Measurements from ENCODE around the gene XXYLT1.
"Not testable (repeated sequence)": the region's sequence is repeated elsewhere in the genome, so short reads cannot be mapped to it uniquely, and the experiment has no call there.

The XXYLT1 gene

GRCh38 chr3:195096484-195097330 lies 174.3 kb downstream of the XXYLT1 start:
- H2AFZ ChIP-seq (ENCODE audit: low read length, unreplicated experiment), result no peak overlapping the region
- no peak overlapping the region for H3K4me3 ChIP-seq (ENCODE audit: low read depth, low read length)
- H3K27me3 ChIP-seq (ENCODE audit: insufficient read depth, low read length), result no peaks in the 10 kb centered on the region
- no peak overlapping the region for H3K27ac ChIP-seq (ENCODE audit: low read depth, low read length)
- H3K79me2 ChIP-seq (ENCODE audit: control insufficient read depth, insufficient read depth, low read length, unreplicated experiment), result no peaks in the 10 kb centered on the region
- peaks cover 10% of the 10 kb centered on the region for H3K4me1 ChIP-seq (ENCODE audit: control insufficient read depth, insufficient read depth, low read length, unreplicated experiment)
- H3K36me3 ChIP-seq (ENCODE audit: insufficient read depth, low read length), result no peaks in the 10 kb centered on the region

- Histone ChIP-seq H3K36me3 (ENCODE audit: insufficient read depth, low read length) (no peaks in the 10 kb centered on the region), H3K79me2 (ENCODE audit: control insufficient read depth, insufficient read depth, low read length, unreplicated experiment) (no peaks in the 10 kb centered on the region), H3K4me1 (ENCODE audit: control insufficient read depth, insufficient read depth, low read length, unreplicated experiment) (peaks cover 4% of the 10 kb centered on the region), H3K27me3 (ENCODE audit: insufficient read depth, low read length) (no peaks in the 10 kb centered on the region), H3K4me3 (ENCODE audit: low read depth, low read length) (no peak overlapping the region), H3K27ac (ENCODE audit: low read depth, low read length) (no peak overlapping the region), H2AFZ (ENCODE audit: low read length, unreplicated experiment) (no peak overlapping the region)
Measured at GRCh38 chr3:195096053-195096452, 174.9 kb downstream of the XXYLT1 start.

- Histone ChIP-seq H3K27me3 (ENCODE audit: insufficient read depth, low read length) (no peaks in the 10 kb centered on the region), H3K4me3 (ENCODE audit: low read depth, low read length) (no peak overlapping the region), H3K36me3 (ENCODE audit: insufficient read depth, low read length) (no peaks in the 10 kb centered on the region), H3K4me1 (ENCODE audit: control insufficient read depth, insufficient read depth, low read length, unreplicated experiment) (peaks cover under 1% of the 10 kb centered on the region), H3K79me2 (ENCODE audit: control insufficient read depth, insufficient read depth, low read length, unreplicated experiment) (no peaks in the 10 kb centered on the region), H2AFZ (ENCODE audit: low read length, unreplicated experiment) (no peak overlapping the region), H3K27ac (ENCODE audit: low read depth, low read length) (no peak overlapping the region)
Measured at GRCh38 chr3:195095704-195096036, 175.3 kb downstream of the XXYLT1 start.

GRCh38 chr3:195095035-195095703 lies 175.8 kb downstream of the XXYLT1 start:
- H3K36me3 ChIP-seq (ENCODE audit: insufficient read depth, low read length), result no peaks in the 10 kb centered on the region
- no peak overlapping the region for H3K4me3 ChIP-seq (ENCODE audit: low read depth, low read length)
- no peaks in the 10 kb centered on the region for H3K4me1 ChIP-seq (ENCODE audit: control insufficient read depth, insufficient read depth, low read length, unreplicated experiment)
- H3K27ac ChIP-seq (ENCODE audit: low read depth, low read length), result no peak overlapping the region
- H3K27me3 ChIP-seq (ENCODE audit: insufficient read depth, low read length), result no peaks in the 10 kb centered on the region
- H2AFZ ChIP-seq (ENCODE audit: low read length, unreplicated experiment), result no peak overlapping the region
- no peaks in the 10 kb centered on the region for H3K79me2 ChIP-seq (ENCODE audit: control insufficient read depth, insufficient read depth, low read length, unreplicated experiment)

- no peaks in the 10 kb centered on the region for H3K79me2 ChIP-seq (ENCODE audit: control insufficient read depth, insufficient read depth, low read length, unreplicated experiment)
- no peak overlapping the region for H3K4me3 ChIP-seq (ENCODE audit: low read depth, low read length)
- no peaks in the 10 kb centered on the region for H3K27me3 ChIP-seq (ENCODE audit: insufficient read depth, low read length)
- H3K36me3 ChIP-seq (ENCODE audit: insufficient read depth, low read length), result no peaks in the 10 kb centered on the region
- no peaks in the 10 kb centered on the region for H3K4me1 ChIP-seq (ENCODE audit: control insufficient read depth, insufficient read depth, low read length, unreplicated experiment)
- H2AFZ ChIP-seq (ENCODE audit: low read length, unreplicated experiment), result no peak overlapping the region
- H3K27ac ChIP-seq (ENCODE audit: low read depth, low read length), result no peak overlapping the region
Measured at GRCh38 chr3:195094191-195094921, 176.6 kb downstream of the XXYLT1 start.

GRCh38 chr3:195093731-195094130 lies 177.2 kb downstream of the XXYLT1 start:
- no peak overlapping the region for H2AFZ ChIP-seq (ENCODE audit: low read length, unreplicated experiment)
- no peak overlapping the region for H3K27ac ChIP-seq (ENCODE audit: low read depth, low read length)
- H3K4me1 ChIP-seq (ENCODE audit: control insufficient read depth, insufficient read depth, low read length, unreplicated experiment), result no peaks in the 10 kb centered on the region
- no peaks in the 10 kb centered on the region for H3K36me3 ChIP-seq (ENCODE audit: insufficient read depth, low read length)
- H3K27me3 ChIP-seq (ENCODE audit: insufficient read depth, low read length), result no peaks in the 10 kb centered on the region
- no peaks in the 10 kb centered on the region for H3K79me2 ChIP-seq (ENCODE audit: control insufficient read depth, insufficient read depth, low read length, unreplicated experiment)
- no peak overlapping the region for H3K4me3 ChIP-seq (ENCODE audit: low read depth, low read length)

- H3K36me3 ChIP-seq (ENCODE audit: insufficient read depth, low read length), result not testable (repeated sequence)
Measured at GRCh38 chr3:195087840-195088601, 182.9 kb downstream of the XXYLT1 start.

GRCh38 chr3:195087328-195087727 lies 183.6 kb downstream of the XXYLT1 start:
- Histone ChIP-seq H2AFZ (ENCODE audit: low read length, unreplicated experiment) (no peak overlapping the region), H3K4me3 (ENCODE audit: low read depth, low read length) (no peak overlapping the region), H3K36me3 (ENCODE audit: insufficient read depth, low read length) (no peaks in the 10 kb centered on the region), H3K79me2 (ENCODE audit: control insufficient read depth, insufficient read depth, low read length, unreplicated experiment) (no peaks in the 10 kb centered on the region), H3K27ac (ENCODE audit: low read depth, low read length) (no peak overlapping the region), H3K27me3 (ENCODE audit: insufficient read depth, low read length) (no peaks in the 10 kb centered on the region), H3K4me1 (ENCODE audit: control insufficient read depth, insufficient read depth, low read length, unreplicated experiment) (no peaks in the 10 kb centered on the region)

More at GRCh38 chr3:195087840-195088601, 182.9 kb downstream of the XXYLT1 start:
- H2AFZ ChIP-seq (ENCODE audit: low read length, unreplicated experiment); H3K79me2 ChIP-seq (ENCODE audit: control insufficient read depth, insufficient read depth, low read length, unreplicated experiment); H3K27ac ChIP-seq (ENCODE audit: low read depth, low read length); H3K27me3 ChIP-seq (ENCODE audit: insufficient read depth, low read length); H3K4me1 ChIP-seq (ENCODE audit: control insufficient read depth, insufficient read depth, low read length, unreplicated experiment); H3K4me3 ChIP-seq (ENCODE audit: low read depth, low read length): not testable (repeated sequence)

- no peaks in the 10 kb centered on the region for H3K36me3 ChIP-seq (ENCODE audit: insufficient read depth, low read length)
- H3K27ac ChIP-seq (ENCODE audit: low read depth, low read length), result no peak overlapping the region
- no peak overlapping the region for H3K4me3 ChIP-seq (ENCODE audit: low read depth, low read length)
- no peaks in the 10 kb centered on the region for H3K79me2 ChIP-seq (ENCODE audit: control insufficient read depth, insufficient read depth, low read length, unreplicated experiment)
- H3K4me1 ChIP-seq (ENCODE audit: control insufficient read depth, insufficient read depth, low read length, unreplicated experiment), result no peaks in the 10 kb centered on the region
- no peak overlapping the region for H2AFZ ChIP-seq (ENCODE audit: low read length, unreplicated experiment)
- H3K27me3 ChIP-seq (ENCODE audit: insufficient read depth, low read length), result no peaks in the 10 kb centered on the region
Measured at GRCh38 chr3:195086885-195087284, 184.1 kb downstream of the XXYLT1 start.

- Histone ChIP-seq H3K4me3 (ENCODE audit: low read depth, low read length) (no peak overlapping the region), H3K36me3 (ENCODE audit: insufficient read depth, low read length) (no peaks in the 10 kb centered on the region), H3K27me3 (ENCODE audit: insufficient read depth, low read length) (no peaks in the 10 kb centered on the region), H2AFZ (ENCODE audit: low read length, unreplicated experiment) (no peak overlapping the region), H3K27ac (ENCODE audit: low read depth, low read length) (no peak overlapping the region), H3K4me1 (ENCODE audit: control insufficient read depth, insufficient read depth, low read length, unreplicated experiment) (no peaks in the 10 kb centered on the region), H3K79me2 (ENCODE audit: control insufficient read depth, insufficient read depth, low read length, unreplicated experiment) (no peaks in the 10 kb centered on the region)
Measured at GRCh38 chr3:195086341-195086740, 184.6 kb downstream of the XXYLT1 start.

Measured in ACC112 (cell line).